ENCODE results near the gene FGD6.

Gene FGD6

DNA sequence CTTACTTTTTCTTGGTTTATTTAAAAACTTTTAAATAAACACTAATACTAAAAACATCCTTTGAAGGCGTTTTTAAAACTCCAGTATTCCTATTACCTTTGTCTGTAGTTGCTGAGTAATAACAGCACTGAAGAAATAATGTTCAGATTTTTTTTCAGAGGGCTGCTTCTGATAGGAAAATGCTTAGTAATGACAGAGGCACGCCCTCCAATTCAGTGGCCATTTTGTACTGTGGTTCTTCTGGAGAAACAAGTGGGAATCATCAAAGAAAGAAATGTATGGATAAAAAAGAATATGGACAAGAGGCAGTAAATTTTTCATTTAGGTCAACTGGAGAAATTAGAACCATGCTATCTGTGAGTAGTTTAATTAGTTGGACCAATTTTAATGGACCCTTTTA is 13.9 kb upstream of the FGD6 start:
- DNase-seq: peak; percentile 29

DNA sequence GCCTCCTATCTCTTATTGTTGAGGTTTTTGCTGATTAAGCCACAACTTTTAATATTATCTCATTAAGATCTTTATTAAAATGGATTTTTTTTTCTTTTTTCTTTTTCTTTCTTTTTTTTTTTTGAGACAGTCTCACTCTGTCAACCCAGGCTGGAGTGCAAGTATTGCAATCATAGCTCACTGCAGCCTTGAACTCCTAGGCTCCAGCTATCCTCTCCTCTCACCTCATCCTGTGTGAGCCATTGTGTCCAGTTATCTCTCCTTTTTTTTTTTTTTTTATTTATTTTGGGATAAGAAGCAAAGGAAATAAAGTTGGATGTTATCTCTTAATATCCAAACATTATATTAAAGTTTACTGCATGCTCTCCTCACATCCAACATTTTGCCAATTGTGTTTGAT is 13.0 kb upstream of the FGD6 start:
- DNase-seq: no peak

GRCh38 chr12:95229636-95230035 is 12.4 kb upstream of the FGD6 start:
- DNase-seq: no peak

DNA sequence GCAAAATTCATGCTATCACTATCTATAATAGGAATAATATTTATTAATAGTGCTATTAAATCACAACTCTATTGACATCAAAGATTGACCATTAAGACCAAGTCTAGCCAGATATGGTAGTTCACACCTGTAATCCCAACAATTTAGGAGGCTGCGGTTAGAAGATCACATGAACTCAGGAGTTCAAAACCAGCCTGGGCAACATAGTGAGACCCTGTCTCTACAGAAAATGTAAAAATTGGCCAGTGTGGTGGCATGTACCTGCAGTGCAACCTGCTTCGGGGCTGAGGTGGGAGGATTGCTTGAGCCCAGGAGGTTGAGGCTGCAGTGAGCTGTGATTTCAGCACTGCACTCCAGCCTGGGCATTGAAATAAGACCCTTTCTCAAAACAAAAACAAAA is 11.3 kb upstream of the FGD6 start:
- no peak for DNase-seq

DNA sequence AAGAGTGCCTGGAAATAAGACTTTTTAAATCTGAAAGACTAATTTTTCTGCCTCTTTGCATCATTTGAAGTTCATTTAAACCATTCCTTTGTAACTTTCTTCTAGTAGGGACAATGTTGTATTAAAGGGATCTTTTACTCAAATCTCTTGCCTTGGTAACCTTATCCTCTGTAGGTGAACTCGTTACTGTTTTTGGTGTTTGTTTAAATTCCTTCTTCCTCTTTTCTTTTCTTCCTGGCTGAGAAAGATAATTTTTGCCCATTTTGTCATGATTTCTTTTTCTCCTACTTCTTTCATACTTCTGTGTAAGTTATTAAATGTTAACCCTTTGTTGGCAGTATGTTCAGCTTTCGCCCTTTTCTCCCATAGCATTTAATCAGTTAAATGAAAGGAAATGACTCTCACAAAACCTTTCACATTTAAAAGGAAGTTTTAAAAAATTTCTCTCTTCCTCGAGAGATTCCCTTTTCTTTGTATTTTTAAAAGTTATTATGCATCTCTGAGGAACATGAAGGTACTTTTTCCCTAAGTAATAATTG is 10.6 kb upstream of the FGD6 start:
- no peak for DNase-seq

DNA sequence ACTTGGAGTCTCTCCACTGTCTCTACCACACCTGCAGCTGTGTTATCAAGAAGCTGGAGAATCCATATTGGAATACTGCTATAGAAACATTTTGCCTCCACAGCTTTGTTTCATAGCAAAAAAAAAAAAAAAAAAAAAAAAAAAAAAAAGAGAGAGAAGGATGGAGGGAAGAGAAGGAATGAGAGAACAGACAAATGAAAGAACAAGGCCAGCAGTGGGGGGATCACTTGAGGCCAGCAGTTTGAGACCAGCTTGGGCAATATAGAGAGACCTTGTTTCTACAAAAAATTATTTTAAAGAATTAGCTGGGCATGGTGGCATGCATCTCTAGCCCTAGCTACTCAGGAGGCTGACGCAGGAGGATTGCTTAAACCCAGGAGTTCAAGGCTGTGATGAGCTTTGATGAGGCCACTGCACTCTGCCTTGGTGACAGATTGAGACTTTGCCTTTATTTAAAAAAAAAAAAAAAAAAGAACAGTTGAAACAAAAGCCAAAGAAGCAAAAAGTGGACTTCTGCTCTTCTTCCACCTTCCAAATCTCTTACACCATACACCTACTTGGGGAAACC is 8.5 kb upstream of the FGD6 start:
- no peak for DNase-seq

DNA sequence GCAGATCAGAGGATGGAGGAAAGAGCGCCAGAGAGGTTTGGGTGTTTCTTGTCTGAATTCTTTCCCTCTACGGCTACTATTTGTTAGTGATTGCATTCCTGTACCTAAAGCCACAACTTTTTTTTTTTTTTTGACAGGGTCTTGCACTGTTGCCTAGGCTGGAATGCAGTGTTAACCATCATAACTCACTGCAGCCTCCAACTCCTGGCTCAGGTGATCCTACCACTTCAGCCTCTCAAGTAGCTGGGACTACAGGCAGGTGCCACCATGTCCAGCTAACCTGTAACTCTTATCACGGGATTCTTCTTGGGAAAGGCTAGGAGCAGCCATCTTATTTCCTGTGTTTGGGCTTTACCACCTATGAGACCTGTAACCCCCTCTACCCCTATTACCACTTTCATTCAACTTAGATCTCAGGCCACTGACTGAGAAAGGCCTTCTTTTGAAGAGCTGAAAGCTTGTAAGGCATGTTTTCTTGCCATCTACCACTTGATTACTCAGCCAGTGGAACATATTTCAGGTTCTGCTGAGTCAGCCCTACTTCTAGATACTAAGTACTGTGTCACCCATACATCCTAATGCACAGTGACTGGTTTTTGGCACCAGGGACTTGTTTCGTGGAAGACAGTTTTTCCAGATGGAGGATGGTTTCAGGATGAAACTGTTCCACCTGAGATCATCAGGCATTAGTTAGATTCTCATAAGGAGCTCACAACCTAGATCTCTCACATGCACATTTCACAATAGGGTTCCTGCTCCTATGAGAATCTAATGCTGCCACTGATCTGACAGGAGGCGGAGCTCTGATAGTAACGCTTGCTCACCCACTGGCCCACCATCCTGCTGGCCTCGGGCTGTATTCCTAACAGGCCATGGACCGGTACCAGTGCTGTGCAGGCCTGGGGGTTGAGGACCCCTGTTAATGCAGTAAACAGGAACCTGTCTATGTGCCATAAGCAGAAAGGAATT is 7.2 kb upstream of the FGD6 start:
- peak; percentile 51 for DNase-seq

GRCh38 chr12:95220726-95221125 is 3.5 kb upstream of the FGD6 start:
- no peak for DNase-seq

- no peak for DNase-seq
These were observed 2.9 kb upstream of the FGD6 start for GRCh38 chr12:95220190-95220589.

DNA sequence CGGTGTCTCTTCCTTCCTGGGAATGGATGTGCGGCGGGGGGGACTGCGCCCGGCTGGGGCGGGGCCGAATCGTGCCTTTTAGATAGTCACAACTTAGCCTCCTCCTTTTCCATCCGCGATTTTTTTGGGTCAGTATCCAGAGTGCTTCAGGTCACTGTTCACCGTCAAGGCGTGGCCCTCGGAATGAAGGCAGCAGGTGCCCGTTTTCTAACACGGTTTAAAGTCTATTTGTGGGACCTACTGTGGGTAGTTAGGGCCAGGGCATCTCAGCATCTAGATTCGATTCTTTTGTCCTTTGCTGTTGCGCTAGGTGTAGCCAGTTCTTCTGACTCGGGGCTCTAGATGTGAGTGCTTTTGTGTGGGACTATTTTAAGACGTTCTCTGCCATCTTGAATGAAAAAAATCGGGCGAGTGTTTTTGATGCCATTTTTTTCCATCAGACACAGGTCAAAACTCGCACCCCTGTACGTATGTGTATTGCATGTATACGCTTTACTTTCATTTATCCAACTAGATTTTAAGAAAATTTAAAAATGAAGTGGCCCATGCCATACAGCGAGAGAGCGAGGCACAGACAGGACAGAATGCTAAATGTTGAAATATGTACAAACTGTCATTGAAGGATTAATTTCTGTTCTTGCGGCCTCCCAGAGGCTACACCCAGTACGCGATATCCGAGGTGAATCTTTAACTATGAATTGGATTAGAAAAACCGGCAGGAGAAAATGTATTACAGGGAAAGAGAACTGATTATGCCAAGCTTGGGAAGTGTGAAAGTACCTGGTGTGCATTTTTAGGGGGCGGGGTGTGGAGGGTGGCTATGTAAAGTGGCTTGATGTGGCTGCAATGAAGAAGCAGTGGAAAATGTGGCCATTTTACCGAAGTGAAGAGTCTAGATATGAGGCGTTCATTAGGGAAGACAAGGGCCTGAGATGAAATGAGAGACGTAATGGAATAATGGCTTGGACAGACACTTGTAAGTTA is 1.2 kb upstream of the FGD6 start:
- peak; percentile 83 for DNase-seq

DNA sequence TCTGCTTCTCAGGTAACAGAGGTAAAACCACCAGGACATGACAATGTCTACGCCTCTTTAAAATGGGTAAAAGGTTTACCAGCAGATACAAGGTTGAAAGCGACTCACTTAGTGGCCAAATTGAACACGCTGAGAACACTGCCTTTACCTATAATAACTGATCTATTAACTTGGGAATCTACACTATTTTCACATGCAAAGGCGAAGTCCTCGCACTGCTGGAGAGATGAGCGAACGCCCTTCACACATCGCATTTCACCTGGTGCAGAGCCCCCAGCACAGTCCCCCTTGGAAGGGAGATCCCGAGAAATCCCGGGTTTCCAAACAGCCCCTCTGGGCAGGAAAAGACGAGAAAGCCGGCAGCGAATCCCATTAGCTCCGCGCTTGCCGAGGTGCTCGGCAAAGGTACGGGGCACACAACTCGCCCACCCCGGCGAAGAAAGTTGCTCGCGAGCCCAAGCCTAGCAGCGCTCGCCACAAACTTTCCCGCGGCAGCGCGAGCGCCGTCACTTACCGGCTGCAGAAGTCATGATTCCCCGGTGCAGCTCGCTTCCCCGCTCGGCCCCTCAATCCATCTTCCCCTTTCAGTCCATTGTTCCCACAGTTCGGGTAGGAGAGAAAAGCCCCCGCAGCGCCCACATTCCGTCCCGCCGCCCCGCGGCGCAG is 423 bp downstream of the FGD6 start:
- peak; percentile 84 for DNase-seq

DNA sequence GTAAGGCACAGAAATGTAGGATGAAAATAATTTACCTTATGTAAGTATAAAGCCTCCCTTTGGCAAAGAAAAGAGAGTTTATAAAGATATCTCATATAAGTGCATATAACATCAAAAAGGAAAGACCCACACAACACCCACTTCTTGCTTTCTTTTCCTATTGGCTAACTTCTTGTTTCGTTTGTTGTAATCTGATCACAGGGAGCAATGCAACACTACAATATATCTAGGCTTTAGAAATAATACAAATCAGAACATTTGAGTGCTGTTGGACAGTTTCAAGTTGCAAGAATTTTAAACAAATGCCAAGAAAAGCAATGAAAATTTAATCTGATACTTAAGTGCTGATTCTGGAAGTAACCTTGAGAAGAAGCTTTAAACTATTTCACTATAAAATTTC is 1.3 kb downstream of the FGD6 start:
- DNase-seq: peak; percentile 57

- DNase-seq: peak; percentile 83
These were observed 2.8 kb downstream of the FGD6 start for GRCh38 chr12:95214466-95214865.

GRCh38 chr12:95213928-95214327 is 3.3 kb downstream of the FGD6 start:
- DNase-seq: peak; percentile 80

DNA sequence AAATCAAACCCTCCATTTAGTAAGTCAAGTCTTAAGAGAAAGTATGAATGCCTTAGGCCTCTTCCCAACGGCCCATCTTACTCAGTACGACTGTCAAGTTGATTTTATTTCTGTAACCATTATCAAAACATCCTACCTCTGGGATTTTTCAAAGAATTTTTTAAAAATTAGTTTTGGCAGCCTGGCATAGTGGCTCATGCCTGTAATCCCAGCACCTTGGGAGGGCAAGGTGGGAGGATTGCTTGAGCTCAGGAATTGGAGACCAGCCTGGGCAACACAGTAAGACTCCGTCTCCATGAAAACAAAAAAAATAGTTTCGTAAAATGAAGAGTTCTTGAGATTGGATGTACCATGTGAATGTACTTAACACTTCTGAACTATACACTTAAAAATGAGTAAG is 4.1 kb downstream of the FGD6 start:
- DNase-seq: no peak

DNA sequence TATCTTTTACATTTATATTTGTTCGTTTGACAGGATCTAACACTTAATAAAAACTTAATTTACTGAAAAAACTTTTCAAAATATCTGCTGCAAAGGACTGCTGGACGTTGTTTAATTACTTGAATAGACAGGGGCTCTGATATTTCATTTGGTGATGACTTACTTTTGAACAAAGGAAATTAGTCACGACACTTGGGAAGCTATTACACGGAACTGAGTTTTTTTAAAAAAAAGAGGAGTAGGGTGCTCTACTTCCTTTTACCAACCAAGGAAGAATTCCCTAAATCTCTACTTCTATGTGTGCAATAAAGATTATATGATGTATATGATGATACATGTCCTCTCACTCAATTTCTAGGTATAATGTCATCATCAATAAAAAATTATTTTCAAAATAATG is 4.7 kb downstream of the FGD6 start:
- DNase-seq: peak; percentile 44

- peak; percentile 93 for DNase-seq
These were observed 8.6 kb downstream of the FGD6 start for GRCh38 chr12:95208678-95209077.

DNA sequence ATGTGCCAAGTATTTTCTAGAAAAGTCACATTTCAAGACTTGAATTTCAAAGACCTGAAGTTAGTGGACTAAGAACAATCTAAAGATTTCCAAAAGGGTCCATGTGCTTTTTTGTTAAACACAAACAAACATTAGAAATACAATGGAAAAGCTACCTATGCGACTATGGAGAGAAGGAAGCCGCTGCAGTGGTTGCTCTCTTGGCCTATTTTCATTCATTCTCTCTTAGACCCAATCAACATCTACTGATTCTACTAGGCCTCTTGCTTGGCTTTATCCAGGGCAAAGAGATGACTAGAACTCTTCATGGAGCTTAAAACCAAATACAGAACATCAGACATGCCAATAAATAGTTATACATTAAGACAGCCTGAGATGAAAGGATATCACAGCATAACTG is 9.9 kb downstream of the FGD6 start:
- DNase-seq: no peak

DNA sequence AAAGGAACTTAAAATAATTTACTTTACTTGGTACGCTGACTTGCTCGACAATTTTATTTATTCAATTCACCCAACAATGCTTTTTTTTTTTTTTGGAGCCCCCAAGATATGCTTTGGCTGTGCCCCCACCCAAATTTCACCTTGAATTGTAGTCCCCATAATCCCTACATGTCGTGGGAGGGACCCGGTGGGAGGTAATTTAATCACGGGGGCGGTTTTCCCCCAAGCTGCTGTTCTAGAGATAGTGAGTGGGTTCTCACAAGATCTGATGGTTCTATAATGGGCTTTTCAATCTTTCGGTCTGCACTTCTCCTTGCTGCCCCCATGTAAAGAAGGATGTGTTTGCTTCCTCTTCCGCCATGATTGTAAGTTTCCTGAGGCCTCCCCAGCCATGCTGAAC is 10.4 kb downstream of the FGD6 start:
- DNase-seq: no peak

- peak; percentile 30 for DNase-seq
These were observed 11.6 kb downstream of the FGD6 start for GRCh38 chr12:95205685-95206084.

- DNase-seq: no peak
These were observed 12.1 kb downstream of the FGD6 start for GRCh38 chr12:95205016-95205624.
